Neural cell (in vitro differentiated cells): ENCODE data around the gene SMG9. TPM values are rescaled to one million over a fixed set of nuclear protein-coding genes. Genes with fewer than 3 reads are reported as not detected.

Experiments
- H2AFZ ChIP-seq: fragments of 200-600, 300-800 bp; sonication (generic), shearing (Covaris generic); 2 replicates; pipeline ENCODE4 v1.6.0; 2014; ENCODE audit warnings: low read depth, mild to moderate bottlenecking, antibody characterized with exemption, low read length, moderate library complexity
- H3F3A ChIP-seq: fragments of 200-600 bp; shearing (Covaris generic); 2 replicates; pipeline ENCODE4 v1.6.1; 2016; ENCODE audit warnings: mild to moderate bottlenecking, moderate library complexity, mixed read lengths, antibody characterized with exemption, low read length; ENCODE audit not compliant: insufficient read depth, poor library complexity, severe bottlenecking
- H3K27ac ChIP-seq: fragments of 200-600, 300-800 bp; sonication (generic), shearing (Covaris generic); 2 replicates; pipeline ENCODE4 v1.5.1; 2014; ENCODE audit warnings: mild to moderate bottlenecking, low read length, moderate library complexity
- H3K27me3 ChIP-seq: fragments of 300-800, 200-600 bp; sonication (generic), shearing (Covaris generic); 2 replicates; pipeline ENCODE4 v1.6.0; 2014; ENCODE audit warnings: mild to moderate bottlenecking, low read depth, low read length, moderate library complexity; ENCODE audit not compliant: insufficient read depth
- H3K36me3 ChIP-seq: fragments of 300-800, 200-600 bp; sonication (generic), shearing (Covaris generic); 2 replicates; pipeline ENCODE4 v1.5.1; 2014; ENCODE audit warnings: mild to moderate bottlenecking, antibody characterized with exemption, low read length, moderate library complexity; ENCODE audit not compliant: insufficient read depth
- H3K4me2 ChIP-seq: fragments of 300-800, 200-600 bp; sonication (generic), shearing (Covaris generic); 2 replicates; pipeline ENCODE4 v1.6.0; 2014; ENCODE audit warnings: mild to moderate bottlenecking, low read length
- H3K4me3 ChIP-seq: fragments of 300-800, 200-600 bp; sonication (generic), shearing (Covaris generic); 2 replicates; pipeline ENCODE4 v1.5.1; 2014; ENCODE audit warnings: mild to moderate bottlenecking, low read length, moderate library complexity
- H3K79me2 ChIP-seq: fragments of 200-600 bp; shearing (Covaris generic); replicated peaks from 2 replicates; pipeline ENCODE4 v1.6.0; 2014; ENCODE audit warnings: mild to moderate bottlenecking, low read length, moderate library complexity; ENCODE audit not compliant: insufficient read depth
- H3K9ac ChIP-seq: fragments of 300-800, 200-600 bp; sonication (generic), shearing (Covaris generic); 2 replicates; pipeline ENCODE4 v1.6.1; 2016; ENCODE audit warnings: mild to moderate bottlenecking, low read length, mixed read lengths
- H3K9me2 ChIP-seq: fragments of 200-600 bp; shearing (Covaris generic); 2 replicates; pipeline ENCODE4 v1.6.1; 2016; ENCODE audit warnings: mild to moderate bottlenecking, low read length, mixed read lengths; ENCODE audit not compliant: insufficient read depth
- H3K9me3 ChIP-seq: fragments of 200-600, 300-800 bp; sonication (generic), shearing (Covaris generic); 2 replicates; pipeline ENCODE4 v1.6.1; 2016; ENCODE audit warnings: mild to moderate bottlenecking, mixed run types, low read length, moderate library complexity, mixed read lengths
- H4K20me1 ChIP-seq: fragments of 200-600 bp; shearing (Covaris generic); 2 replicates; pipeline ENCODE4 v1.6.1; 2016; ENCODE audit warnings: mild to moderate bottlenecking, mixed run types; ENCODE audit not compliant: insufficient read depth
- EP300 ChIP-seq: fragments of 450-650 bp; conservative IDR thresholded peaks from 2 replicates; pipeline ENCODE4 v1.6.1; 2014; ENCODE audit warnings: antibody characterized with exemption, mild to moderate bottlenecking, moderate library complexity; ENCODE audit not compliant: poor library complexity, severe bottlenecking
- EZH2 ChIP-seq: fragments of 200-600, 300-800 bp; shearing (Covaris generic), sonication (generic); IDR thresholded peaks from 2 replicates; pipeline ENCODE4 v1.6.1; 2014; ENCODE audit warnings: antibody characterized with exemption, low read length, borderline replicate concordance, mild to moderate bottlenecking; ENCODE audit not compliant: insufficient read depth, poor library complexity, severe bottlenecking
- MXI1 ChIP-seq: fragments of 450-650 bp; conservative IDR thresholded peaks from 2 replicates; pipeline ENCODE4 v1.6.1; 2014; ENCODE audit warnings: antibody characterized with exemption, mild to moderate bottlenecking; ENCODE audit not compliant: poor library complexity, severe bottlenecking
- POLR2AphosphoS5 ChIP-seq: IDR thresholded peaks from 2 replicates; pipeline ENCODE4 v1.6.1; 2012
- RAD21 ChIP-seq: fragments of 450-650 bp; conservative IDR thresholded peaks from 2 replicates; pipeline ENCODE4 v1.6.1; 2014; ENCODE audit warnings: antibody characterized with exemption, mild to moderate bottlenecking, moderate library complexity
- SMC3 ChIP-seq: fragments of 450-650 bp; conservative IDR thresholded peaks from 2 replicates; pipeline ENCODE4 v1.6.1; 2014; ENCODE audit warnings: antibody characterized with exemption, mild to moderate bottlenecking, moderate library complexity; ENCODE audit not compliant: poor library complexity
- TAF1 ChIP-seq: IDR thresholded peaks from 2 replicates; pipeline ENCODE4 v1.6.1; 2012; ENCODE audit warnings: low read depth
- polyA plus RNA-seq: library from polyadenylated mRNA; depleted of rRNA; stranded (reverse); fragments of >200 nt; gene quantifications from 2 replicates; pipeline ENCODE4 v1.2.3, GENCODE V29; 2014
- TF ChIP-seq, protein P1 (sequence below): fragments of 450-650 bp; IDR thresholded peaks from 2 replicates; pipeline ENCODE4 v1.5.1; 2014; ENCODE audit warnings: antibody characterized with exemption, mild to moderate bottlenecking, moderate library complexity; ENCODE audit not compliant: poor library complexity, severe bottlenecking
- TF ChIP-seq, protein P2 (sequence below): IDR thresholded peaks from 2 replicates; pipeline ENCODE4 v1.6.1; 2012; ENCODE audit warnings: borderline replicate concordance

Gene SMG9
- polyA plus RNA-seq, 1 donor from 2014 or later: 33.0 TPM

DNA sequence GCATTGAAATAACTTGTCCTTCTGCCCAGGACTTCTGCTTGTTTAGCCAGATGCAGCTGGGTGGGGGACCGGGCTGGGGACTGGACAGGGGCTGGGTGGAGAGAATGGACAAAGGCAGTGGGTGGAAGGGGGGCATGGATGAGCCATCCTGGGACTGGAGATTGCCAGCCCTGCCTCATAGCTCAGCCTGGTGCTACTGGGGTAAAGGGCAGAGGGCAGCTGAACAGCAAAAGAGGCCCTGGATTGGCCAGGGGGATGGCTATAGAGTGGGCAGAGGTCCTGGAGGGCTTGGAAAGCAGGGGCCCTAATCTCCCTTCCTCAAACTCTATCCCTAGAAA lies 67.1 kb downstream of the SMG9 start:
- no peak overlapping the region for H3K27ac ChIP-seq
- no peak overlapping the region for H3K4me2 ChIP-seq
- TF ChIP-seq TAF1: no peak

DNA sequence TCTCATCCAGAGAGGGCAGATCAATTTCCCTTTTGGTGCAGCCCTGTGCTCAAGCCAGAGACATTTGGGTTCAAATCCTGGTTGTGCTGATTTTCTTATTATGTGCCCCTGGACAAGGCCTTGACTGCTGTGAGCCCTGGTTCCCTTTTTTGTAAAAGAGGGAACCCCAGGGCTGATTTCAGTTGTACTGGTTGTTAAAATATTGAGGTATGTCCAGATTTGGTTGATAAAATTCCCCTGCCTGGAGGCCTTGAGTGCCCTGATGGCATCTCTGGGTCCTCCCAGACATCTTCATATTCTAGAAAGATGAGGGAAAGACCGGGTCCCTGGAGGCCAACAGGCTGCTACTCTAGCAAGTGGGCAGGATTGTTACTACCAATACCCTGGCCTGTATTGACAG lies 70.4 kb downstream of the SMG9 start:
- no peak overlapping the region for H3K4me2 ChIP-seq
- no peak overlapping the region for H3K27ac ChIP-seq
- no peak overlapping the region for H2AFZ ChIP-seq
- no peaks in the 10 kb centered on the region for H3K27me3 ChIP-seq
- no peaks in the 10 kb centered on the region for H3K9me3 ChIP-seq
- H3K4me3 ChIP-seq: no peak overlapping the region
- H4K20me1 ChIP-seq: no peaks in the 10 kb centered on the region
- no peak for TF ChIP-seq SMC3
- no peak for TF ChIP-seq POLR2AphosphoS5
- TF ChIP-seq, protein P1, sequence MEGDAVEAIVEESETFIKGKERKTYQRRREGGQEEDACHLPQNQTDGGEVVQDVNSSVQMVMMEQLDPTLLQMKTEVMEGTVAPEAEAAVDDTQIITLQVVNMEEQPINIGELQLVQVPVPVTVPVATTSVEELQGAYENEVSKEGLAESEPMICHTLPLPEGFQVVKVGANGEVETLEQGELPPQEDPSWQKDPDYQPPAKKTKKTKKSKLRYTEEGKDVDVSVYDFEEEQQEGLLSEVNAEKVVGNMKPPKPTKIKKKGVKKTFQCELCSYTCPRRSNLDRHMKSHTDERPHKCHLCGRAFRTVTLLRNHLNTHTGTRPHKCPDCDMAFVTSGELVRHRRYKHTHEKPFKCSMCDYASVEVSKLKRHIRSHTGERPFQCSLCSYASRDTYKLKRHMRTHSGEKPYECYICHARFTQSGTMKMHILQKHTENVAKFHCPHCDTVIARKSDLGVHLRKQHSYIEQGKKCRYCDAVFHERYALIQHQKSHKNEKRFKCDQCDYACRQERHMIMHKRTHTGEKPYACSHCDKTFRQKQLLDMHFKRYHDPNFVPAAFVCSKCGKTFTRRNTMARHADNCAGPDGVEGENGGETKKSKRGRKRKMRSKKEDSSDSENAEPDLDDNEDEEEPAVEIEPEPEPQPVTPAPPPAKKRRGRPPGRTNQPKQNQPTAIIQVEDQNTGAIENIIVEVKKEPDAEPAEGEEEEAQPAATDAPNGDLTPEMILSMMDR: no peak
- TF ChIP-seq EZH2: no peak
- no peak for TF ChIP-seq MXI1
- no peak for TF ChIP-seq EP300
- TF ChIP-seq, protein P2, sequence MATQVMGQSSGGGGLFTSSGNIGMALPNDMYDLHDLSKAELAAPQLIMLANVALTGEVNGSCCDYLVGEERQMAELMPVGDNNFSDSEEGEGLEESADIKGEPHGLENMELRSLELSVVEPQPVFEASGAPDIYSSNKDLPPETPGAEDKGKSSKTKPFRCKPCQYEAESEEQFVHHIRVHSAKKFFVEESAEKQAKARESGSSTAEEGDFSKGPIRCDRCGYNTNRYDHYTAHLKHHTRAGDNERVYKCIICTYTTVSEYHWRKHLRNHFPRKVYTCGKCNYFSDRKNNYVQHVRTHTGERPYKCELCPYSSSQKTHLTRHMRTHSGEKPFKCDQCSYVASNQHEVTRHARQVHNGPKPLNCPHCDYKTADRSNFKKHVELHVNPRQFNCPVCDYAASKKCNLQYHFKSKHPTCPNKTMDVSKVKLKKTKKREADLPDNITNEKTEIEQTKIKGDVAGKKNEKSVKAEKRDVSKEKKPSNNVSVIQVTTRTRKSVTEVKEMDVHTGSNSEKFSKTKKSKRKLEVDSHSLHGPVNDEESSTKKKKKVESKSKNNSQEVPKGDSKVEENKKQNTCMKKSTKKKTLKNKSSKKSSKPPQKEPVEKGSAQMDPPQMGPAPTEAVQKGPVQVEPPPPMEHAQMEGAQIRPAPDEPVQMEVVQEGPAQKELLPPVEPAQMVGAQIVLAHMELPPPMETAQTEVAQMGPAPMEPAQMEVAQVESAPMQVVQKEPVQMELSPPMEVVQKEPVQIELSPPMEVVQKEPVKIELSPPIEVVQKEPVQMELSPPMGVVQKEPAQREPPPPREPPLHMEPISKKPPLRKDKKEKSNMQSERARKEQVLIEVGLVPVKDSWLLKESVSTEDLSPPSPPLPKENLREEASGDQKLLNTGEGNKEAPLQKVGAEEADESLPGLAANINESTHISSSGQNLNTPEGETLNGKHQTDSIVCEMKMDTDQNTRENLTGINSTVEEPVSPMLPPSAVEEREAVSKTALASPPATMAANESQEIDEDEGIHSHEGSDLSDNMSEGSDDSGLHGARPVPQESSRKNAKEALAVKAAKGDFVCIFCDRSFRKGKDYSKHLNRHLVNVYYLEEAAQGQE: no peak
- TF ChIP-seq TAF1: no peak
- no peak for TF ChIP-seq RAD21
- H3K36me3 ChIP-seq: no peaks in the 10 kb centered on the region
- no peaks in the 10 kb centered on the region for H3K79me2 ChIP-seq
- no peak overlapping the region for H3K9ac ChIP-seq
- H3F3A ChIP-seq: no peaks in the 10 kb centered on the region
- no peaks in the 10 kb centered on the region for H3K9me2 ChIP-seq

More for the DNA sequence above, 67.1 kb downstream of the SMG9 start:
- Histone ChIP-seq H3K79me2 (no peaks in the 10 kb centered on the region), H3K36me3 (no peaks in the 10 kb centered on the region), H2AFZ (no peak overlapping the region), H3K9ac (no peak overlapping the region), H3K4me3 (no peak overlapping the region), H3K9me2 (no peaks in the 10 kb centered on the region), H3F3A (no peaks in the 10 kb centered on the region), H4K20me1 (no peaks in the 10 kb centered on the region), H3K27me3 (no peaks in the 10 kb centered on the region), H3K9me3 (peaks cover 9% of the 10 kb centered on the region)

DNA sequence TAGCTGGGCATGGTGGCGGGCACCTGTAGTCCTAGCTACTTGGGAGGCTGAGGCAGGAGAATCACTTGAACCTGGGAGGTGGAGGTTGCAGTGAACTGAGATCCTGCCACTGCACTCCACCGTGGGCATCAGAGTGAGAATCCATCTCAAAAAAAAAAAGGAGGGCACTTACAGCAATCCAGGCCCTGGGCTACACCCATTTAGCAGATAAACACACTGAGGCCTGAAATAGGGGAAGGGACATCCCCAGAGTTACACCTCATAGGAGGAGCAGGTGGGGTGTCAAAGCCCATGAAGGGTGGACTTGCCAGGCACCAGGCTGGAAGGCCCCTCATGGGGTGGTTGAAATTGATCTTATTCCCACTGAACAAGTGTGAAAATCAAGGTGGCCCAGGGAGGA lies 70.9 kb downstream of the SMG9 start:
- Histone ChIP-seq H3K27me3 (no peaks in the 10 kb centered on the region), H4K20me1 (no peaks in the 10 kb centered on the region), H3K27ac (no peak overlapping the region), H2AFZ (no peak overlapping the region), H3K4me2 (no peak overlapping the region), H3K9me2 (no peaks in the 10 kb centered on the region), H3K79me2 (no peaks in the 10 kb centered on the region), H3K9ac (no peak overlapping the region), H3K4me3 (no peak overlapping the region), H3K9me3 (no peaks in the 10 kb centered on the region), H3F3A (no peaks in the 10 kb centered on the region), H3K36me3 (no peaks in the 10 kb centered on the region)
- TF ChIP-seq TAF1: no peak
- TF ChIP-seq POLR2AphosphoS5: no peak
- no peak for TF ChIP-seq EZH2
- TF ChIP-seq SMC3: no peak
- TF ChIP-seq, protein P2: no peak
- no peak for TF ChIP-seq RAD21
- TF ChIP-seq, protein P1: no peak
- no peak for TF ChIP-seq EP300
- TF ChIP-seq MXI1: no peak
